Cardiac fibroblast (primary cell): ENCODE measurements around the gene DMRTC2.
"Not testable (repeated sequence)": the region's sequence is repeated elsewhere in the genome, so short reads cannot be mapped to it uniquely, and the experiment has no call there.

Experiments
- DNase-seq, 2 donors: peaks; one replicate each; pipeline versions ENCODE4 v3.0.0 to v3.0.0-alpha.2; 2010; ENCODE audit warnings: low read depth in 2 of 2
- H3K4me3 ChIP-seq, 2 donors: replicated peaks in 1 of 2; 1 replicate in 1 of 2; 2 replicates in 1 of 2; pipeline ENCODE4 v1.5.1; 2011; ENCODE audit warnings: low read depth in 2 of 2, low read length in 2 of 2, mild to moderate bottlenecking in 2 of 2, moderate library complexity in 1 of 2
- CTCF ChIP-seq: IDR thresholded peaks from one replicate; pipeline ENCODE4 v1.5.1; 2011; ENCODE audit warnings: low read depth, mild to moderate bottlenecking, low read length, inconsistent platforms

Gene DMRTC2

GRCh38 chr19:41872384-41872774, 27.5 kb downstream of the DMRTC2 start:
- DNase-seq: peak in 1 of 2 donors; percentile 30
- TF ChIP-seq CTCF: no peak
- no peak overlapping the region for H3K4me3 ChIP-seq

- TF ChIP-seq CTCF: peak; percentile 77
- peak; percentile 66 to 71 for DNase-seq
Measured at GRCh38 chr19:41872775-41873647, 28.2 kb downstream of the DMRTC2 start.

GRCh38 chr19:41875973-41876372, 31.1 kb downstream of the DMRTC2 start:
- DNase-seq, H3K4me3 ChIP-seq: not testable (repeated sequence)

More at GRCh38 chr19:41872775-41873647, 28.2 kb downstream of the DMRTC2 start:
- H3K4me3 ChIP-seq: no peak overlapping the region

- no peak for DNase-seq
- no peak for TF ChIP-seq CTCF
- no peak within 1 kb of the TSS for H3K4me3 ChIP-seq
Measured at GRCh38 chr19:41876847-41877832, 32.3 kb downstream of the DMRTC2 start, which contains the start of gene CD79A. CD79A (plus strand) TSS chr19:41877279; CDS start chr19:41877305, 26 bp downstream.

GRCh38 chr19:41877916-41878905, 33.4 kb downstream of the DMRTC2 start:
- no peak for DNase-seq
- TF ChIP-seq CTCF: no peak
- H3K4me3 ChIP-seq: no peak overlapping the region

- no peak for TF ChIP-seq CTCF
- H3K4me3 ChIP-seq: no peak overlapping the region
- DNase-seq: no peak
Measured at GRCh38 chr19:41879080-41879479, 34.2 kb downstream of the DMRTC2 start.
